ENCODE data around the gene NTN5. TPM values are rescaled to one million over a fixed set of nuclear protein-coding genes. Genes with fewer than 3 reads are reported as not detected.

NTN5 gene
- total RNA-seq, 1 experiment from 2014 or later, result 2.9 TPM

- peak; percentile 97 for TF ChIP-seq CTCF (conservative IDR thresholded peaks at IDR 0.05)
- no peak for TF ChIP-seq EZH2 (IDR thresholded peaks at IDR 0.05; ENCODE audit: low read depth)
- Histone ChIP-seq H3K27ac (no peak within 1 kb of the TSS), H4K20me1 (ENCODE audit: insufficient read depth) (no peaks in the 10 kb centered on the region), H3K36me3 (ENCODE audit: low read depth) (no peaks in the 10 kb centered on the region), H3K4me1 (replicated peaks; ENCODE audit: insufficient read depth) (peaks cover 23% of the 10 kb centered on the region), H3K9me2 (ENCODE audit: insufficient read depth) (no peaks in the 10 kb centered on the region), H3K27me3 (ENCODE audit: insufficient read depth, low read depth) (no peaks in the 10 kb centered on the region), H3F3A (ENCODE audit: insufficient read depth, low read depth) (peaks cover 30% of the 10 kb centered on the region), H2AFZ (peak within 1 kb of the TSS; percentile 90), H3K4me3 (peak within 1 kb of the TSS; percentile 69), H3K79me2 (ENCODE audit: low read depth) (no peaks in the 10 kb centered on the region), H3K4me2 (peak within 1 kb of the TSS; percentile 97), H3K9me3 (ENCODE audit: insufficient read depth, low read depth) (no peaks in the 10 kb centered on the region)
- DNase-seq, result peak; percentile 66 to 90
- ChIA-PET CTCF (interaction anchor here (1.0 kb wide), 1 partner anchor 196 kb away, joined by 4 read pairs; no protein-coding TSS in a partner anchor), POLR2A (ENCODE audit: unreplicated experiment) (interaction anchor here (0.5 to 0.9 kb wide), 5 partner anchors 81 to 807 kb away, joined by 3 to 7 read pairs (median 5); partner anchors contain the start of gene GYS1)
- no TSS peak for BruUV-seq (replicated peaks)
- intact Hi-C loops (cut with micrococcal nuclease; ENCODE audit: unreplicated experiment), result loop anchor here (1.0 to 10.0 kb wide), 8 partner anchors 69 to 349 kb away; partner anchors contain the start of genes FTL, FUT1, GYS1 and RUVBL2
These were observed 26.7 kb downstream of the NTN5 start, which contains the start of gene CA11 for GRCh38 chr19:48646001-48646721. CA11 (minus strand) TSS chr19:48646187; CDS start chr19:48645632, 555 bp downstream.

- no peaks in the 10 kb centered on the region for H3K27me3 ChIP-seq (ENCODE audit: insufficient read depth, low read depth)
- H4K20me1 ChIP-seq (ENCODE audit: insufficient read depth), result no peaks in the 10 kb centered on the region
- no peak for DNase-seq
- no peaks in the 10 kb centered on the region for H3K36me3 ChIP-seq (ENCODE audit: low read depth)
- H3K9me3 ChIP-seq (ENCODE audit: insufficient read depth, low read depth), result no peaks in the 10 kb centered on the region
- BruUV-seq (replicated peaks), result TSS peak; percentile 57
- H3K4me3 ChIP-seq, result peak overlapping the region; percentile 69
- POLR2A ChIA-PET (ENCODE audit: unreplicated experiment), result interaction anchor here (0.5 to 1.0 kb wide), 6 partner anchors 80 to 808 kb away, joined by 3 to 7 read pairs (median 5); partner anchors contain the start of gene GYS1
- no peaks in the 10 kb centered on the region for H3K79me2 ChIP-seq (ENCODE audit: low read depth)
- peaks cover 30% of the 10 kb centered on the region for H3F3A ChIP-seq (ENCODE audit: insufficient read depth, low read depth)
- H3K4me2 ChIP-seq, result peak overlapping the region; percentile 97
- H2AFZ ChIP-seq, result peak overlapping the region; percentile 90
- peaks cover 23% of the 10 kb centered on the region for H3K4me1 ChIP-seq (replicated peaks; ENCODE audit: insufficient read depth)
- TF ChIP-seq CTCF (conservative IDR thresholded peaks at IDR 0.05) (no peak), EZH2 (IDR thresholded peaks at IDR 0.05; ENCODE audit: low read depth) (no peak)
- no peak overlapping the region for H3K27ac ChIP-seq
- CTCF ChIA-PET, result interaction anchor here (0.6 to 1.0 kb wide), 2 partner anchors 66 to 196 kb away, joined by 4 read pairs; no protein-coding TSS in a partner anchor
- intact Hi-C loops (cut with micrococcal nuclease; ENCODE audit: unreplicated experiment), result loop anchor here (5.0 to 10.0 kb wide), 3 partner anchors 107 to 349 kb away; partner anchors contain the start of genes FTL, FUT1, GYS1 and RUVBL2
- no peaks in the 10 kb centered on the region for H3K9me2 ChIP-seq (ENCODE audit: insufficient read depth)
These were observed 27.2 kb downstream of the NTN5 start for GRCh38 chr19:48645620-48646000.

GRCh38 chr19:48644839-48645619 is 27.8 kb downstream of the NTN5 start:
- no peak for TF ChIP-seq CTCF (conservative IDR thresholded peaks at IDR 0.05)
- no peak for TF ChIP-seq EZH2 (IDR thresholded peaks at IDR 0.05; ENCODE audit: low read depth)
- peak overlapping the region; percentile 97 for H3K4me2 ChIP-seq
- intact Hi-C loops (cut with micrococcal nuclease; ENCODE audit: unreplicated experiment), result loop anchor here (5.0 to 10.0 kb wide), 3 partner anchors 107 to 350 kb away; partner anchors contain the start of genes FTL, FUT1, GYS1 and RUVBL2
- peak overlapping the region; percentile 69 for H3K4me3 ChIP-seq
- H3K9me3 ChIP-seq (ENCODE audit: insufficient read depth, low read depth), result no peaks in the 10 kb centered on the region
- no peaks in the 10 kb centered on the region for H3K36me3 ChIP-seq (ENCODE audit: low read depth)
- no TSS peak for BruUV-seq (replicated peaks)
- CTCF ChIA-PET, result interaction anchor here (0.6 to 1.0 kb wide), 3 partner anchors 67 to 326 kb away, joined by 4 read pairs; no protein-coding TSS in a partner anchor
- no peak overlapping the region for H2AFZ ChIP-seq
- peaks cover 23% of the 10 kb centered on the region for H3K4me1 ChIP-seq (replicated peaks; ENCODE audit: insufficient read depth)
- H3K9me2 ChIP-seq (ENCODE audit: insufficient read depth), result no peaks in the 10 kb centered on the region
- POLR2A ChIA-PET (ENCODE audit: unreplicated experiment), result interaction anchor here (0.5 to 1.0 kb wide), 4 partner anchors 80 to 483 kb away, joined by 5 to 8 read pairs (median 6); partner anchors contain the start of gene GYS1
- H3K27me3 ChIP-seq (ENCODE audit: insufficient read depth, low read depth), result no peaks in the 10 kb centered on the region
- no peak overlapping the region for H3K27ac ChIP-seq
- H3F3A ChIP-seq (ENCODE audit: insufficient read depth, low read depth), result peaks cover 30% of the 10 kb centered on the region
- no peaks in the 10 kb centered on the region for H4K20me1 ChIP-seq (ENCODE audit: insufficient read depth)
- DNase-seq, result peak; percentile 52 to 69
- no peaks in the 10 kb centered on the region for H3K79me2 ChIP-seq (ENCODE audit: low read depth)
